HEK293 (cell line): Measurements from ENCODE around the gene KRTAP20-4.

ENCODE experiments used
- CTCF ChIA-PET: fragments of 350-600 bp; formaldehyde crosslinking; extraction: SDS; loops from one replicate; lab custom pipeline; 2021; ENCODE audit warnings: antibody characterized with exemption; lab: Yijun Ruan, JAX
- POLR2A ChIA-PET: fragments of 300-600 bp; formaldehyde crosslinking; extraction: SDS; loops from one replicate; lab custom pipeline; 2020; ENCODE audit warnings: antibody characterized with exemption, inconsistent platforms; lab: Yijun Ruan, JAX
- H3K27ac ChIP-seq: fragments of 200-500 bp; sonication (Bioruptor generic); 2 replicates; pipeline ENCODE4 v1.5.1; 2014; ENCODE audit warnings: low read depth, low read length, control low read depth, inconsistent platforms; ENCODE audit errors: extremely low read depth
- H3K36me3 ChIP-seq, 2 experiments: fragments of 200-500 bp in 1 of 2; sonication (Bioruptor generic) in 1 of 2; 1 replicate in 1 of 2; 2 replicates in 1 of 2; pipeline ENCODE4 v1.5.1; 2014 to 2017; ENCODE audit warnings: inconsistent platforms in 2 of 2, low read length in 2 of 2; ENCODE audit not compliant: control insufficient read depth in 2 of 2, insufficient read depth in 1 of 2
- H3K4me1 ChIP-seq: fragments of 200-500 bp; sonication (Bioruptor generic); 2 replicates; pipeline ENCODE4 v1.5.1; 2014; ENCODE audit warnings: mild to moderate bottlenecking, low read length, inconsistent platforms; ENCODE audit not compliant: control insufficient read depth, insufficient read depth
- H3K4me3 ChIP-seq: 2 replicates; pipeline ENCODE4 v1.5.1; 2011; ENCODE audit warnings: low read depth, mild to moderate bottlenecking, control low read depth, low read length, moderate library complexity
- H3K9me3 ChIP-seq: fragments of 200-500 bp; sonication (Bioruptor generic); 2 replicates; pipeline ENCODE4 v1.5.1; 2014; ENCODE audit warnings: low read depth, low read length, inconsistent platforms; ENCODE audit not compliant: control insufficient read depth, insufficient read depth
- IKZF3 ChIP-seq: fragments of 450-650 bp; IDR thresholded peaks from 2 replicates; pipeline ENCODE4 v1.5.0; 2018; ENCODE audit warnings: missing biosample characterization, mild to moderate bottlenecking, missing genetic modification characterization, moderate library complexity
- KLF1 ChIP-seq: fragments of 450-650 bp; formaldehyde crosslinking; IDR thresholded peaks from 2 replicates; pipeline ENCODE4 v1.5.1; 2016; ENCODE audit warnings: missing biosample characterization, missing genetic modification characterization
- OVOL3 ChIP-seq: fragments of 450-650 bp; formaldehyde crosslinking; IDR thresholded peaks from 2 replicates; pipeline ENCODE4 v1.5.1; 2016; ENCODE audit warnings: missing biosample characterization, missing genetic modification characterization
- ZBTB20 ChIP-seq: fragments of 450-650 bp; formaldehyde crosslinking; IDR thresholded peaks from 2 replicates; pipeline ENCODE4 v1.5.1; 2016; ENCODE audit warnings: missing biosample characterization, missing genetic modification characterization
- ZFHX2 ChIP-seq: fragments of 450-650 bp; formaldehyde crosslinking; conservative IDR thresholded peaks from 2 replicates; pipeline ENCODE4 v1.5.1; 2016; ENCODE audit warnings: missing biosample characterization, missing genetic modification characterization
- ZFP3 ChIP-seq: fragments of 450-650 bp; formaldehyde crosslinking; IDR thresholded peaks from 2 replicates; pipeline ENCODE4 v1.5.1; 2016; ENCODE audit warnings: low read depth, missing biosample characterization, missing genetic modification characterization
- ZFP69B ChIP-seq: fragments of 450-650 bp; formaldehyde crosslinking; IDR thresholded peaks from 2 replicates; pipeline ENCODE4 v1.5.1; 2016; ENCODE audit warnings: missing biosample characterization, missing genetic modification characterization
- ZNF10 ChIP-seq: fragments of 450-650 bp; formaldehyde crosslinking; IDR thresholded peaks from 2 replicates; pipeline ENCODE4 v1.5.1; 2017; ENCODE audit warnings: missing biosample characterization, missing genetic modification characterization
- ZNF112 ChIP-seq: fragments of 450-650 bp; formaldehyde crosslinking; IDR thresholded peaks from 2 replicates; pipeline ENCODE4 v1.5.0; 2017; ENCODE audit warnings: missing biosample characterization, missing genetic modification characterization
- ZNF2 ChIP-seq: fragments of 450-650 bp; formaldehyde crosslinking; IDR thresholded peaks from 2 replicates; pipeline ENCODE4 v1.5.1; 2016; ENCODE audit warnings: missing biosample characterization, missing genetic modification characterization
- ZNF274 ChIP-seq, 2 experiments: fragments of 200-500 bp in 1 of 2; fragments of 450-650 bp in 1 of 2; sonication (Bioruptor generic) in 1 of 2; formaldehyde crosslinking in 1 of 2; IDR thresholded peaks; 2 replicates each; pipeline versions ENCODE4 v1.5.1 to v1.6.1; 2014 to 2016; ENCODE audit warnings: borderline replicate concordance in 1 of 2, inconsistent platforms in 1 of 2, low read length in 1 of 2, missing biosample characterization in 1 of 2, missing genetic modification characterization in 1 of 2
- ZNF324 ChIP-seq: fragments of 450-650 bp; formaldehyde crosslinking; IDR thresholded peaks from 2 replicates; pipeline ENCODE4 v1.5.1; 2016; ENCODE audit warnings: missing biosample characterization, missing genetic modification characterization
- ZNF350 ChIP-seq: fragments of 450-650 bp; formaldehyde crosslinking; IDR thresholded peaks from 2 replicates; pipeline ENCODE4 v1.5.0; 2017; ENCODE audit warnings: missing biosample characterization, mild to moderate bottlenecking, missing genetic modification characterization
- ZNF426 ChIP-seq: fragments of 450-650 bp; formaldehyde crosslinking; IDR thresholded peaks from 2 replicates; pipeline ENCODE4 v1.5.1; 2017; ENCODE audit warnings: missing biosample characterization, missing genetic modification characterization, mild to moderate bottlenecking, inconsistent platforms, moderate library complexity
- ZNF548 ChIP-seq: fragments of 450-650 bp; formaldehyde crosslinking; IDR thresholded peaks from 2 replicates; pipeline ENCODE4 v1.5.1; 2016; ENCODE audit warnings: missing biosample characterization, missing genetic modification characterization
- ZNF561 ChIP-seq: fragments of 450-650 bp; IDR thresholded peaks from 2 replicates; pipeline ENCODE4 v1.5.1; 2018; ENCODE audit warnings: missing biosample characterization, missing genetic modification characterization, borderline replicate concordance
- ZNF660 ChIP-seq: fragments of 450-650 bp; IDR thresholded peaks from 2 replicates; pipeline ENCODE4 v1.5.1; 2018; ENCODE audit warnings: missing biosample characterization, mild to moderate bottlenecking, missing genetic modification characterization
- ZNF785 ChIP-seq: fragments of 450-650 bp; formaldehyde crosslinking; IDR thresholded peaks from 2 replicates; pipeline ENCODE4 v1.5.1; 2016; ENCODE audit warnings: missing biosample characterization, missing genetic modification characterization
- TF ChIP-seq, protein P1 (sequence below): fragments of 450-650 bp; formaldehyde crosslinking; IDR thresholded peaks from 2 replicates; pipeline ENCODE4 v1.5.1; 2016; ENCODE audit warnings: missing biosample characterization, missing genetic modification characterization
- TF ChIP-seq, protein P2 (sequence below): fragments of 450-650 bp; formaldehyde crosslinking; IDR thresholded peaks from 2 replicates; pipeline ENCODE4 v1.5.1; 2017; ENCODE audit warnings: missing biosample characterization, missing genetic modification characterization
- TF ChIP-seq, protein P3 (sequence below): fragments of 450-650 bp; formaldehyde crosslinking; optimal IDR thresholded peaks from 2 replicates; pipeline ENCODE3; 2016; ENCODE audit warnings: missing biosample characterization, mild to moderate bottlenecking, missing genetic modification characterization
- TF ChIP-seq, protein P4 (sequence below): fragments of 450-650 bp; formaldehyde crosslinking; IDR thresholded peaks from 2 replicates; pipeline ENCODE4 v1.5.1; 2016; ENCODE audit warnings: missing biosample characterization, missing genetic modification characterization

Gene KRTAP20-4

DNA sequence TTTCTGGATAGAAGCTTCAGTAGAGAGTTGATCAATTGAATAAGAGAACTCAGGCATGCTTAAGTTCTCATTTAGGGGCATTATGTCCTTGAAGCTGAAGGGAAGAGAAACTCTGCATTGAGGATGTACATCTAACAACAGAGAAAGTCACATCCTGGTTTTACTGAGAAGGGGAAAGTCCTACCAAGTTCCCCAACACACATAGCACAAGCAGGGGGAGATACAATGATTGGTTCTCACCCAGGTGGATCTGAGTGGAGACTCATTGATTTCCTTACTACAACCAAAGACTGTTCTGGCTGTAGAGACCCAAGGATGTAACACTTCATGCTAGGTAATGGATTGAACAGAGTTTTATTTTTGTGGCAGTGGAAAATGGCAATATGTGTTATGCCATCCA is 5.2 kb upstream of the KRTAP20-4 start:
- POLR2A ChIA-PET, result no interaction called here
- no peaks in the 10 kb centered on the region for H3K36me3 ChIP-seq
- no peaks in the 10 kb centered on the region for H3K9me3 ChIP-seq
- no peaks in the 10 kb centered on the region for H3K4me1 ChIP-seq
- H3K27ac ChIP-seq, result no peak overlapping the region
- H3K4me3 ChIP-seq, result no peak overlapping the region
- no peak for TF ChIP-seq ZNF660 (tag by site-specific recombination)
- no peak for TF ChIP-seq ZNF548 (tag by site-specific recombination)
- TF ChIP-seq ZNF324, result no peak
- TF ChIP-seq ZNF561 (tag by site-specific recombination), result no peak
- no peak for TF ChIP-seq IKZF3
- no peak for TF ChIP-seq ZNF112 (tag by site-specific recombination)
- TF ChIP-seq OVOL3 (tag by site-specific recombination), result no peak
- TF ChIP-seq ZNF2 (tag by site-specific recombination), result no peak
- CTCF ChIA-PET, result interaction anchor here (0.5 kb wide), 1 partner anchor 11 kb away, joined by 4 read pairs; no protein-coding TSS in a partner anchor

DNA sequence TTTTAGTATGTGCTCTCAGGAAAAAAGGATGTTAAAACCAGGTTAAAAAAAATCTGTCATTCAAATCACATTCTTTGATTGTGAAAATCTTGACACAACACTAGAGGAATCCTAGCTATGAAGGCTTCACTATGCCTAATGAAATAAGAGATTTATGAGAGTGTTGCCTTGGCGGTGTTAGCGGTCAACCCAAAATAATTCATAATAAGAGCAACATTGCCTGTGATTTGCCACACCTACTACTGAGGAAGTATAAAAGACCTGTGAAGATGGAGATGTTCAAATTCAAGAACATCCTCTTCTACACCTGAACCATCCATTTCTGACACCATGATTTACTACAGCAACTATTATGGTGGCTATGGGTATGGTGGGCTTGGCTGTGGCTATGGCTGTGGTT is 4.3 kb upstream of the KRTAP20-4 start, which contains the start of gene KRTAP20-1:
Gene KRTAP20-1, plus strand, starts transcription at position 301 of the 400 bp plus-strand sequence. Its CDS starts 30 bp downstream, at position 331.
- Histone ChIP-seq H3K4me1 (no peaks in the 10 kb centered on the region), H3K9me3 (no peaks in the 10 kb centered on the region), H3K36me3 (no peaks in the 10 kb centered on the region), H3K4me3 (no peak within 1 kb of the TSS), H3K27ac (no peak within 1 kb of the TSS)
- ChIA-PET POLR2A (no interaction called here), CTCF (no interaction called here)
- TF ChIP-seq ZNF112 (tag by site-specific recombination) (no peak), ZNF785 (tag by site-specific recombination) (no peak), ZFHX2 (tag by site-specific recombination) (no peak), KLF1 (no peak), ZNF10 (tag by site-specific recombination) (no peak), ZFP69B (no peak)
- TF ChIP-seq, protein P1, sequence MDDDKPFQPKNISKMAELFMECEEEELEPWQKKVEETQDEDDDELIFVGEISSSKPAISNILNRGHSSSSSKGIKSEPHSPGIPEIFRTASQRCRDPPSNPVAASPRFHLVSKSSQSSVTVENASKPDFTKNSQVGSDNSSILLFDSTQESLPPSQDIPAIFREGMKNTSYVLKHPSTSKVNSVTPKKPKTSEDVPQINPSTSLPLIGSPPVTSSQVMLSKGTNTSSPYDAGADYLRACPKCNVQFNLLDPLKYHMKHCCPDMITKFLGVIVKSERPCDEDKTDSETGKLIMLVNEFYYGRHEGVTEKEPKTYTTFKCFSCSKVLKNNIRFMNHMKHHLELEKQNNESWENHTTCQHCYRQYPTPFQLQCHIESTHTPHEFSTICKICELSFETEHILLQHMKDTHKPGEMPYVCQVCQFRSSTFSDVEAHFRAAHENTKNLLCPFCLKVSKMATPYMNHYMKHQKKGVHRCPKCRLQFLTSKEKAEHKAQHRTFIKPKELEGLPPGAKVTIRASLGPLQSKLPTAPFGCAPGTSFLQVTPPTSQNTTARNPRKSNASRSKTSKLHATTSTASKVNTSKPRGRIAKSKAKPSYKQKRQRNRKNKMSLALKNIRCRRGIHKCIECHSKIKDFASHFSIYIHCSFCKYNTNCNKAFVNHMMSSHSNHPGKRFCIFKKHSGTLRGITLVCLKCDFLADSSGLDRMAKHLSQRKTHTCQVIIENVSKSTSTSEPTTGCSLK (tag by site-specific recombination), result no peak

DNA sequence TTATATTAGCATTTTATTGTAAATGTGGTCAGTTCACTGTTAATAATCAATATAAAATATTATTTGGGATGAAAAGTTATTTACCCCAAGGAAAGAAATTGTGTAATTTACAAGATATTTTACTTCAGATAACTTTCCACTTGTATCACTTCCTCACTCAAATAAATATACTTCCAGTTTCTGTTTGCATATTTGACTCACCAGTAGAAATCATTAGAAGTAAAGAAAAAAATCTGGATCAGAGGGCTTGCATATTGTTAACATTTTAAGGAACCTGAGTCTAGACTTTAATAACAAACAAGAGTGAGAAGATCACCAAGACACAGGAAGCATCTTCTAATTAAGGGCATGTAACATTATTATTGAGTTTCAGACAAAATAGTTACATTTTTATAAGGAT is 347 bp upstream of the KRTAP20-4 start:
- no peak for TF ChIP-seq ZNF350 (tag by site-specific recombination)
- H3K4me1 ChIP-seq, result no peaks in the 10 kb centered on the region
- H3K4me3 ChIP-seq, result no peak overlapping the region
- H3K36me3 ChIP-seq, result no peaks in the 10 kb centered on the region
- no peaks in the 10 kb centered on the region for H3K9me3 ChIP-seq
- POLR2A ChIA-PET, result no interaction called here
- no peak overlapping the region for H3K27ac ChIP-seq
- CTCF ChIA-PET, result no interaction called here

DNA sequence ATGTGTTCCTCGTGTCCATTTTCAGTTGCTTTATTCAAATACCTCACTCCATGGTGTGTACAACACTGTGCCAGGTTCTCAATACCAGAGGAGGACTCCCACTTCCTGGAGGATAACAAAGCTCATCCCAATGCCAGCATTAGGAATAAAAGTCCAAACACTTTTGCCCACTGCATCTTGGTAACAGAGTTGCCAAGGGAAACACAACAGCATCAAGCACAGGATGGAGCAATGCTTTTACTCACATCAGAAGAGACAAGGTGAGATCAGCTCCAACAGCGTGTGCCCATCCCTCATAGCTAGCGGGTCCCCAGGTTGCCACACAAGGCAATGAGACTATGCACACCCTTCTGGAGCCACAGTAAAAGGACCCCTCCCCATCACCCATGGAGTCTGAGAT is 2.9 kb downstream of the KRTAP20-4 start:
- no peak for TF ChIP-seq ZNF274 (IDR thresholded peaks at IDR 0.05; ENCODE audit: low read length)
- no peak for TF ChIP-seq ZNF274 (tag by site-specific recombination; IDR thresholded peaks at IDR 0.05; ENCODE audit: borderline replicate concordance)
- TF ChIP-seq ZNF426, result no peak
- TF ChIP-seq, protein P2, sequence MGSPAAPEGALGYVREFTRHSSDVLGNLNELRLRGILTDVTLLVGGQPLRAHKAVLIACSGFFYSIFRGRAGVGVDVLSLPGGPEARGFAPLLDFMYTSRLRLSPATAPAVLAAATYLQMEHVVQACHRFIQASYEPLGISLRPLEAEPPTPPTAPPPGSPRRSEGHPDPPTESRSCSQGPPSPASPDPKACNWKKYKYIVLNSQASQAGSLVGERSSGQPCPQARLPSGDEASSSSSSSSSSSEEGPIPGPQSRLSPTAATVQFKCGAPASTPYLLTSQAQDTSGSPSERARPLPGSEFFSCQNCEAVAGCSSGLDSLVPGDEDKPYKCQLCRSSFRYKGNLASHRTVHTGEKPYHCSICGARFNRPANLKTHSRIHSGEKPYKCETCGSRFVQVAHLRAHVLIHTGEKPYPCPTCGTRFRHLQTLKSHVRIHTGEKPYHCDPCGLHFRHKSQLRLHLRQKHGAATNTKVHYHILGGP (tag by site-specific recombination), result no peak
- TF ChIP-seq, protein P3, sequence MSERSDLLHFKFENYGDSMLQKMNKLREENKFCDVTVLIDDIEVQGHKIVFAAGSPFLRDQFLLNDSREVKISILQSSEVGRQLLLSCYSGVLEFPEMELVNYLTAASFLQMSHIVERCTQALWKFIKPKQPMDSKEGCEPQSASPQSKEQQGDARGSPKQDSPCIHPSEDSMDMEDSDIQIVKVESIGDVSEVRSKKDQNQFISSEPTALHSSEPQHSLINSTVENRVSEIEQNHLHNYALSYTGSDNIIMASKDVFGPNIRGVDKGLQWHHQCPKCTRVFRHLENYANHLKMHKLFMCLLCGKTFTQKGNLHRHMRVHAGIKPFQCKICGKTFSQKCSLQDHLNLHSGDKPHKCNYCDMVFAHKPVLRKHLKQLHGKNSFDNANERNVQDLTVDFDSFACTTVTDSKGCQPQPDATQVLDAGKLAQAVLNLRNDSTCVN (tag by site-specific recombination), result no peak
- TF ChIP-seq ZBTB20 (tag by site-specific recombination), result no peak
- no peak for TF ChIP-seq ZFP3 (tag by site-specific recombination)
- TF ChIP-seq, protein P4, sequence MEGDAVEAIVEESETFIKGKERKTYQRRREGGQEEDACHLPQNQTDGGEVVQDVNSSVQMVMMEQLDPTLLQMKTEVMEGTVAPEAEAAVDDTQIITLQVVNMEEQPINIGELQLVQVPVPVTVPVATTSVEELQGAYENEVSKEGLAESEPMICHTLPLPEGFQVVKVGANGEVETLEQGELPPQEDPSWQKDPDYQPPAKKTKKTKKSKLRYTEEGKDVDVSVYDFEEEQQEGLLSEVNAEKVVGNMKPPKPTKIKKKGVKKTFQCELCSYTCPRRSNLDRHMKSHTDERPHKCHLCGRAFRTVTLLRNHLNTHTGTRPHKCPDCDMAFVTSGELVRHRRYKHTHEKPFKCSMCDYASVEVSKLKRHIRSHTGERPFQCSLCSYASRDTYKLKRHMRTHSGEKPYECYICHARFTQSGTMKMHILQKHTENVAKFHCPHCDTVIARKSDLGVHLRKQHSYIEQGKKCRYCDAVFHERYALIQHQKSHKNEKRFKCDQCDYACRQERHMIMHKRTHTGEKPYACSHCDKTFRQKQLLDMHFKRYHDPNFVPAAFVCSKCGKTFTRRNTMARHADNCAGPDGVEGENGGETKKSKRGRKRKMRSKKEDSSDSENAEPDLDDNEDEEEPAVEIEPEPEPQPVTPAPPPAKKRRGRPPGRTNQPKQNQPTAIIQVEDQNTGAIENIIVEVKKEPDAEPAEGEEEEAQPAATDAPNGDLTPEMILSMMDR (tag by site-specific recombination), result no peak
- no peak overlapping the region for H3K4me3 ChIP-seq
- H3K4me1 ChIP-seq, result no peaks in the 10 kb centered on the region
- ChIA-PET CTCF (no interaction called here), POLR2A (interaction anchor here (0.6 kb wide), 1 partner anchor 212 kb away, joined by 3 read pairs; no protein-coding TSS in a partner anchor)
- H3K27ac ChIP-seq, result no peak overlapping the region
- no peaks in the 10 kb centered on the region for H3K36me3 ChIP-seq
- H3K9me3 ChIP-seq, result no peaks in the 10 kb centered on the region
